OCI-LY1 (cell line): ENCODE results near the gene IL33.

Source experiments
- EZH2 ChIP-seq: fragments of 200-600 bp; sonication (generic), shearing (Covaris generic); IDR thresholded peaks from 2 replicates; pipeline ENCODE4 v1.8.0; 2017; ENCODE audit warnings: borderline replicate concordance, mixed run types, mild to moderate bottlenecking, antibody characterized with exemption, low read length, moderate library complexity, mixed read lengths
- TF ChIP-seq, protein P1 (sequence below): fragments of 200-600 bp; sonication (generic), shearing (Covaris generic); IDR thresholded peaks from 2 replicates; pipeline ENCODE4 v1.5.1; 2017; ENCODE audit warnings: mild to moderate bottlenecking, antibody characterized with exemption, low read length, moderate library complexity, mixed read lengths

DNA sequence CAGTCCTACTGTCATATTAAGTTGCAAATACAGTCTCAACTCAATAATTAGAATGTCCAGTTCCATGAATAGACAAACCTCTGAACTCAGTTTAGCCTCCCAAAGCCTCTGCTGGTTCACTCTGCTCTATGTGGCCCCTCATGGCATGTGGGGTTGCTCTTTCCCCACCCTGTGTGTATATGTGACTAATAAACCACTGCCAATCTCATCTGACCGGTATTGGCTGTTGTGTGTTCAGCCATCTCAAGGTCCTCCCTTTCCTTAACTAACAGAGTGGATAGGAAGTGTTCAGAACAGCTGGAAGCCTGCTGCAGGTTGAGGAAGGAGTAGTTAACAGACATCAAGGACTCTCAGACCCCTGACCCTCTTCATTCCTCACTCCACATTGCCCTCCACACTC lies 55.3 kb downstream of the IL33 start:
- TF ChIP-seq, protein P1, sequence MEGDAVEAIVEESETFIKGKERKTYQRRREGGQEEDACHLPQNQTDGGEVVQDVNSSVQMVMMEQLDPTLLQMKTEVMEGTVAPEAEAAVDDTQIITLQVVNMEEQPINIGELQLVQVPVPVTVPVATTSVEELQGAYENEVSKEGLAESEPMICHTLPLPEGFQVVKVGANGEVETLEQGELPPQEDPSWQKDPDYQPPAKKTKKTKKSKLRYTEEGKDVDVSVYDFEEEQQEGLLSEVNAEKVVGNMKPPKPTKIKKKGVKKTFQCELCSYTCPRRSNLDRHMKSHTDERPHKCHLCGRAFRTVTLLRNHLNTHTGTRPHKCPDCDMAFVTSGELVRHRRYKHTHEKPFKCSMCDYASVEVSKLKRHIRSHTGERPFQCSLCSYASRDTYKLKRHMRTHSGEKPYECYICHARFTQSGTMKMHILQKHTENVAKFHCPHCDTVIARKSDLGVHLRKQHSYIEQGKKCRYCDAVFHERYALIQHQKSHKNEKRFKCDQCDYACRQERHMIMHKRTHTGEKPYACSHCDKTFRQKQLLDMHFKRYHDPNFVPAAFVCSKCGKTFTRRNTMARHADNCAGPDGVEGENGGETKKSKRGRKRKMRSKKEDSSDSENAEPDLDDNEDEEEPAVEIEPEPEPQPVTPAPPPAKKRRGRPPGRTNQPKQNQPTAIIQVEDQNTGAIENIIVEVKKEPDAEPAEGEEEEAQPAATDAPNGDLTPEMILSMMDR, result no peak
- TF ChIP-seq EZH2, result no peak
